ENCODE measurements around the gene AKR1C8. TPM values are rescaled to one million over a fixed set of nuclear protein-coding genes. Genes with fewer than 3 reads are reported as not detected.

The AKR1C8 gene
- polyA plus RNA-seq, 1 donor from 2014 or later = 0.54 TPM

GRCh38 chr10:5136468-5137087, 48.4 kb downstream of the AKR1C8 start:
- no peak overlapping the region for H3K4me3 ChIP-seq (ENCODE audit: low read length)
- no peaks in the 10 kb centered on the region for H3K27me3 ChIP-seq (ENCODE audit: insufficient read depth, low read depth, low read length)
- no peak overlapping the region for H3K9ac ChIP-seq (ENCODE audit: low read length)
- no peaks in the 10 kb centered on the region for H3K36me3 ChIP-seq (ENCODE audit: insufficient read depth, low read length)
- no peak overlapping the region for H2AFZ ChIP-seq (ENCODE audit: low read depth, low read length)
- H3K4me2 ChIP-seq (ENCODE audit: low read length) = no peak overlapping the region
- H3K9me2 ChIP-seq (ENCODE audit: insufficient read depth, low read length) = no peaks in the 10 kb centered on the region
- no peaks in the 10 kb centered on the region for H4K20me1 ChIP-seq (ENCODE audit: insufficient read depth)
- H3K79me2 ChIP-seq (replicated peaks; ENCODE audit: insufficient read depth, low read length) = no peaks in the 10 kb centered on the region
- no peak overlapping the region for H3K27ac ChIP-seq (ENCODE audit: low read length)
- H3F3A ChIP-seq (ENCODE audit: insufficient read depth, low read length, poor library complexity, severe bottlenecking) = no peaks in the 10 kb centered on the region
- TF ChIP-seq POLR2AphosphoS5 (IDR thresholded peaks at IDR 0.05) (no peak), RAD21 (conservative IDR thresholded peaks at IDR 0.05) (no peak), MXI1 (conservative IDR thresholded peaks at IDR 0.05; ENCODE audit: poor library complexity, severe bottlenecking) (no peak), EZH2 (IDR thresholded peaks at IDR 0.05; ENCODE audit: borderline replicate concordance, insufficient read depth, low read length, poor library complexity, severe bottlenecking) (no peak), EP300 (conservative IDR thresholded peaks at IDR 0.05; ENCODE audit: poor library complexity, severe bottlenecking) (no peak), TAF1 (IDR thresholded peaks at IDR 0.05; ENCODE audit: low read depth) (no peak), REST (IDR thresholded peaks at IDR 0.05; ENCODE audit: borderline replicate concordance) (no peak), SMC3 (conservative IDR thresholded peaks at IDR 0.05; ENCODE audit: poor library complexity) (no peak), CTCF (IDR thresholded peaks at IDR 0.05; ENCODE audit: poor library complexity, severe bottlenecking) (no peak)
- H3K9me3 ChIP-seq (ENCODE audit: low read length) = no peaks in the 10 kb centered on the region

- no peak overlapping the region for H3K9ac ChIP-seq (ENCODE audit: low read length)
- TF ChIP-seq EZH2 (IDR thresholded peaks at IDR 0.05; ENCODE audit: borderline replicate concordance, insufficient read depth, low read length, poor library complexity, severe bottlenecking) (no peak), MXI1 (conservative IDR thresholded peaks at IDR 0.05; ENCODE audit: poor library complexity, severe bottlenecking) (no peak), EP300 (conservative IDR thresholded peaks at IDR 0.05; ENCODE audit: poor library complexity, severe bottlenecking) (no peak), CTCF (IDR thresholded peaks at IDR 0.05; ENCODE audit: poor library complexity, severe bottlenecking) (no peak), REST (IDR thresholded peaks at IDR 0.05; ENCODE audit: borderline replicate concordance) (no peak), TAF1 (IDR thresholded peaks at IDR 0.05; ENCODE audit: low read depth) (no peak), SMC3 (conservative IDR thresholded peaks at IDR 0.05; ENCODE audit: poor library complexity) (no peak), POLR2AphosphoS5 (IDR thresholded peaks at IDR 0.05) (no peak), RAD21 (conservative IDR thresholded peaks at IDR 0.05) (no peak)
- H4K20me1 ChIP-seq (ENCODE audit: insufficient read depth) = no peaks in the 10 kb centered on the region
- no peaks in the 10 kb centered on the region for H3K27me3 ChIP-seq (ENCODE audit: insufficient read depth, low read depth, low read length)
- no peaks in the 10 kb centered on the region for H3K79me2 ChIP-seq (replicated peaks; ENCODE audit: insufficient read depth, low read length)
- H3K36me3 ChIP-seq (ENCODE audit: insufficient read depth, low read length) = no peaks in the 10 kb centered on the region
- H3K9me2 ChIP-seq (ENCODE audit: insufficient read depth, low read length) = no peaks in the 10 kb centered on the region
- no peaks in the 10 kb centered on the region for H3F3A ChIP-seq (ENCODE audit: insufficient read depth, low read length, poor library complexity, severe bottlenecking)
- H3K4me2 ChIP-seq (ENCODE audit: low read length) = no peak overlapping the region
- no peak overlapping the region for H3K4me3 ChIP-seq (ENCODE audit: low read length)
- H3K9me3 ChIP-seq (ENCODE audit: low read length) = no peaks in the 10 kb centered on the region
- no peak overlapping the region for H2AFZ ChIP-seq (ENCODE audit: low read depth, low read length)
- H3K27ac ChIP-seq (ENCODE audit: low read length) = no peak overlapping the region
These were observed 49.4 kb downstream of the AKR1C8 start for GRCh38 chr10:5135581-5135980.
